HepG2 (cell line): ENCODE results near the gene KRTAP5-6. TPM values are rescaled to one million over a fixed set of nuclear protein-coding genes. Genes with fewer than 3 reads are reported as not detected.

Source experiments
- AKNA ChIP-seq: sonication (generic); formaldehyde crosslinking; IDR thresholded peaks from 2 replicates; pipeline ENCODE4 v1.4.0; 2020; ENCODE audit warnings: missing genetic modification reagents, borderline replicate concordance
- ARNT ChIP-seq: fragments of 450-650 bp; IDR thresholded peaks from 2 replicates; pipeline ENCODE4 v1.6.1; 2017
- ATRX ChIP-seq: sonication (generic); formaldehyde crosslinking; IDR thresholded peaks from 2 replicates; pipeline ENCODE4 v1.4.0; 2020; ENCODE audit warnings: missing genetic modification reagents, borderline replicate concordance
- FOXO4 ChIP-seq: sonication (generic); formaldehyde crosslinking; conservative IDR thresholded peaks from 2 replicates; pipeline ENCODE4 v1.8.1; 2023; ENCODE audit warnings: missing genetic modification reagents
- JUNB ChIP-seq: sonication (generic); formaldehyde crosslinking; IDR thresholded peaks from 2 replicates; pipeline ENCODE4 v1.8.0; 2022; ENCODE audit warnings: missing genetic modification reagents, mild to moderate bottlenecking, borderline replicate concordance
- MAZ ChIP-seq, 2 experiments: sonication (generic) in 1 of 2; formaldehyde crosslinking in 1 of 2; IDR thresholded peaks; 2 replicates each; pipeline versions ENCODE4 v1.5.0 to v1.6.1; 2012 to 2020; ENCODE audit warnings: low read depth in 2 of 2, mild to moderate bottlenecking in 2 of 2, borderline replicate concordance in 1 of 2, improper control_type of control experiment in 1 of 2, low read length in 1 of 2, missing genetic modification reagents in 1 of 2, moderate library complexity in 1 of 2
- NFE2L1 ChIP-seq: sonication (generic); formaldehyde crosslinking; IDR thresholded peaks from 2 replicates; pipeline ENCODE4 v1.4.0; 2020; ENCODE audit warnings: missing genetic modification reagents, mild to moderate bottlenecking, borderline replicate concordance
- NKX3-1 ChIP-seq: sonication (generic); formaldehyde crosslinking; IDR thresholded peaks from 2 replicates; pipeline ENCODE4 v1.5.0; 2020; ENCODE audit warnings: missing genetic modification reagents
- NONO ChIP-seq, 2 experiments: fragments of 450-650 bp in 1 of 2; sonication (generic) in 1 of 2; formaldehyde crosslinking in 1 of 2; IDR thresholded peaks in 1 of 2; conservative IDR thresholded peaks in 1 of 2; 2 replicates each; pipeline versions ENCODE4 v1.6.1 to v1.8.0; 2017 to 2022; ENCODE audit warnings: mild to moderate bottlenecking in 1 of 2, missing genetic modification reagents in 1 of 2, moderate library complexity in 1 of 2
- RCOR2 ChIP-seq: IDR thresholded peaks from 2 replicates; pipeline ENCODE4 v1.6.1; 2016; ENCODE audit warnings: missing biosample characterization, missing genetic modification reagents
- SMARCE1 ChIP-seq: fragments of 450-650 bp; IDR thresholded peaks from 2 replicates; pipeline ENCODE4 v1.6.1; 2017; ENCODE audit warnings: borderline replicate concordance
- SP4 ChIP-seq: sonication (generic); formaldehyde crosslinking; IDR thresholded peaks from 2 replicates; pipeline ENCODE4 v1.8.1; 2023; ENCODE audit warnings: mild to moderate bottlenecking, missing genetic modification reagents
- TEAD2 ChIP-seq: sonication (generic); formaldehyde crosslinking; IDR thresholded peaks from 2 replicates; pipeline ENCODE4 v1.9.0; 2021; ENCODE audit warnings: missing genetic modification reagents
- ZKSCAN8 ChIP-seq: IDR thresholded peaks from 2 replicates; pipeline ENCODE4 v1.6.1; 2016; ENCODE audit warnings: borderline replicate concordance, missing genetic modification reagents, missing compliant biosample characterization
- ZMYM4 ChIP-seq: sonication (generic); formaldehyde crosslinking; IDR thresholded peaks from 2 replicates; pipeline ENCODE4 v1.8.1; 2023; ENCODE audit warnings: mild to moderate bottlenecking, missing genetic modification reagents
- ZNF160 ChIP-seq: sonication (generic); formaldehyde crosslinking; IDR thresholded peaks from 2 replicates; pipeline ENCODE4 v1.8.0; 2022; ENCODE audit warnings: mild to moderate bottlenecking, inconsistent platforms, missing genetic modification reagents
- ZNF207 ChIP-seq: fragments of 450-650 bp; IDR thresholded peaks from 2 replicates; pipeline ENCODE4 v1.6.1; 2016; ENCODE audit warnings: antibody characterized with exemption, borderline replicate concordance
- ZNF691 ChIP-seq: sonication (generic); formaldehyde crosslinking; IDR thresholded peaks from 2 replicates; pipeline ENCODE4 v1.4.0; 2020; ENCODE audit warnings: missing genetic modification reagents, low read depth, mild to moderate bottlenecking, borderline replicate concordance
- ZNF749 ChIP-seq: sonication (generic); formaldehyde crosslinking; IDR thresholded peaks from 2 replicates; pipeline ENCODE4 v1.8.0; 2022; ENCODE audit warnings: mild to moderate bottlenecking, missing genetic modification reagents, moderate library complexity, borderline replicate concordance
- ZNF75D ChIP-seq: sonication (generic); formaldehyde crosslinking; IDR thresholded peaks from 2 replicates; pipeline ENCODE4 v1.8.1; 2023; ENCODE audit warnings: missing genetic modification reagents, mild to moderate bottlenecking, borderline replicate concordance
- ZNF788 ChIP-seq: sonication (generic); formaldehyde crosslinking; IDR thresholded peaks from 2 replicates; pipeline ENCODE4 v1.5.0; 2020; ENCODE audit warnings: mild to moderate bottlenecking, missing genetic modification reagents, borderline replicate concordance
- ZSCAN9 ChIP-seq: IDR thresholded peaks from 2 replicates; pipeline ENCODE4 v1.6.1; 2016; ENCODE audit warnings: borderline replicate concordance
- polyA plus RNA-seq, 8 experiments: library from polyadenylated mRNA; depleted of rRNA in 3 of 8; stranded (reverse) in 7 of 8; unstranded in 1 of 8; fragments of >200 nt; fragmentation: Illumina TruSeq in 4 of 8; extraction: Trizol in 4 of 8; gene quantifications; 2 replicates each; pipeline versions ENCODE4 v1.2.1 to v1.2.3, GENCODE V29; 2011 to 2016; ENCODE audit warnings: low read depth in 4 of 8, missing spikeins in 1 of 8, mixed read lengths in 1 of 8; ENCODE audit not compliant: insufficient read depth in 1 of 8
- total RNA-seq, 5 experiments: library from RNA; depleted of rRNA; stranded (reverse); fragments of >200 nt; fragmentation: Illumina TruSeq; extraction: Trizol; gene quantifications; 2 replicates each; pipeline ENCODE4 v1.2.3, GENCODE V29; 2016; ENCODE audit warnings: low read depth in 1 of 5

The KRTAP5-6 gene
- total and polyA plus RNA-seq, 2 of the 13 experiments (the other 11 are each of a cell fraction or from before 2014, with no cell fraction given): not detected

GRCh38 chr11:1693327-1694063, 3.5 kb upstream of the KRTAP5-6 start (continued):
- TF ChIP-seq AKNA (CRISPR knock-in tag) (no peak), NONO (IDR thresholded peaks at IDR 0.05) (no peak), NONO (CRISPR knock-in tag; conservative IDR thresholded peaks at IDR 0.05) (no peak), ZSCAN9 (CRISPR knock-in tag) (no peak), ZNF788 (CRISPR knock-in tag) (no peak), NFE2L1 (CRISPR knock-in tag) (0 out of 2 replicates have a peak, but pooled peaks have one; percentile 18), ZNF207 (no peak), MAZ (IDR thresholded peaks at IDR 0.05; ENCODE audit: borderline replicate concordance, low read depth, low read length) (peak; percentile 23; the same call in 1 of the 2 replicates), MAZ (CRISPR knock-in tag; IDR thresholded peaks at IDR 0.05; ENCODE audit: low read depth) (peak; percentile 26; the same call in 1 of the 2 replicates), ZNF749 (CRISPR knock-in tag) (no peak), NKX3-1 (CRISPR knock-in tag) (no peak), ZNF75D (CRISPR knock-in tag) (no peak), ZNF160 (CRISPR knock-in tag) (no peak), ATRX (CRISPR knock-in tag) (no peak), TEAD2 (CRISPR knock-in tag) (no peak), FOXO4 (CRISPR knock-in tag) (no peak), ZNF691 (CRISPR knock-in tag) (peak; percentile 26; the same call in 1 of the 2 replicates), SP4 (peak; percentile 45; the same call in 1 of the 2 replicates), RCOR2 (CRISPR knock-in tag) (0 out of 2 replicates have a peak, but pooled peaks have one; percentile 33), ARNT (no peak), ZMYM4 (CRISPR knock-in tag) (no peak), JUNB (CRISPR knock-in tag) (no peak), ZKSCAN8 (CRISPR knock-in tag) (peak; percentile 45; the same call in 1 of the 2 replicates), SMARCE1 (no peak)
